ENCODE results near the gene SOCS2.

DNA sequence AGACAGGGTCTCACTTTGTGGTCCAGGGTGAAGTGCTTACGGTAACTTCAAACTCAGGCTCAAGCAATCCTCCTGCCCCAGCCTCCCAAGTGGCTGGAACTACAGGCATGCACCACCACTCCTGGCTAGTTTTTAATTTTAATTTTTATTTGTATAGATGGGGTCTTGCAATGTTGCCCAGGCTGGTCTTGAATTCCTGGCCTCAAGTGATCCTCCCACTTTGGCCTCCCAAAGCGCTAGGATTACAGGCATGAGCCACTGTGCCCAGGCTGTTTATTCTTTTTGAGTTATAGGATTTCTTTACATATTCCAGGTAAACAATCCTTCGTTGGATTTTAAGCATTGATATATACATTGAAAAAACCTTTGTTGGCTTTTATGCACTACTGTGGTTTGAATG, 26.7 kb downstream of the SOCS2 start:
- TF ChIP-seq POLR2A (IDR thresholded peaks at IDR 0.05; ENCODE audit: low read depth, low read length) (no peak), POLR2AphosphoS5 (IDR thresholded peaks at IDR 0.05; ENCODE audit: low read depth, low read length) (no peak), TAF1 (IDR thresholded peaks at IDR 0.05; ENCODE audit: borderline replicate concordance, low read depth, low read length) (no peak)

All from GM12892 (cell line).